Tibial artery (tissue), 4 donors: ENCODE measurements around the gene PPARA.
"Not testable (repeated sequence)": the region's sequence is repeated elsewhere in the genome, so short reads cannot be mapped to it uniquely, and the experiment has no call there.

ENCODE experiments used
- DNase-seq, 2 donors: peaks; one replicate each; pipeline ENCODE4 v3.0.0-alpha.2; 2019
- H3K27ac ChIP-seq, 2 donors: fragments of 200-600 bp; sonication (generic) in 1 of 2; 1 replicate in 1 of 2; 2 replicates in 1 of 2; pipeline ENCODE4 v1.5.1; 2018 to 2019; ENCODE audit warnings: mild to moderate bottlenecking in 1 of 2
- H3K27me3 ChIP-seq, 2 donors: fragments of 200-600 bp; sonication (generic) in 1 of 2; one replicate each; pipeline versions ENCODE4 v1.5.1 to v1.6.0; 2016 to 2019
- H3K36me3 ChIP-seq, 3 donors: fragments of 200-600 bp; sonication (generic) in 2 of 3; one replicate each; pipeline ENCODE4 v1.5.1; 2016 to 2019; ENCODE audit warnings: mild to moderate bottlenecking in 2 of 3
- H3K4me1 ChIP-seq, 4 donors: fragments of 200-600 bp; sonication (generic) in 2 of 4; 1 replicate in 3 of 4; 2 replicates in 1 of 4; pipeline ENCODE4 v1.5.1; 2016 to 2019
- H3K4me3 ChIP-seq, 2 donors: fragments of 200-600 bp; sonication (generic) in 1 of 2; 1 replicate in 1 of 2; 2 replicates in 1 of 2; pipeline ENCODE4 v1.5.1; 2018 to 2019; ENCODE audit warnings: mild to moderate bottlenecking in 2 of 2
- H3K9me3 ChIP-seq, 3 donors: fragments of 200-600 bp; sonication (generic) in 1 of 3; one replicate each; pipeline ENCODE4 v1.5.1; 2016 to 2019
- intact Hi-C: fragments of 100-400 bp; cut with DNase I; formaldehyde crosslinking; loops from one replicate; pipeline ENCODE4 v1.15.0; 2023; ENCODE audit warnings: low total_unique reads
- TF ChIP-seq, protein P1 (sequence below), 2 experiments: fragments of 200-600 bp in 1 of 2; fragments of 450-650 bp in 1 of 2; IDR thresholded peaks; one replicate each; pipeline ENCODE4 v1.5.1; 2017 to 2019; ENCODE audit warnings: antibody characterized with exemption in 2 of 2, mild to moderate bottlenecking in 1 of 2, moderate library complexity in 1 of 2

Gene PPARA

DNA sequence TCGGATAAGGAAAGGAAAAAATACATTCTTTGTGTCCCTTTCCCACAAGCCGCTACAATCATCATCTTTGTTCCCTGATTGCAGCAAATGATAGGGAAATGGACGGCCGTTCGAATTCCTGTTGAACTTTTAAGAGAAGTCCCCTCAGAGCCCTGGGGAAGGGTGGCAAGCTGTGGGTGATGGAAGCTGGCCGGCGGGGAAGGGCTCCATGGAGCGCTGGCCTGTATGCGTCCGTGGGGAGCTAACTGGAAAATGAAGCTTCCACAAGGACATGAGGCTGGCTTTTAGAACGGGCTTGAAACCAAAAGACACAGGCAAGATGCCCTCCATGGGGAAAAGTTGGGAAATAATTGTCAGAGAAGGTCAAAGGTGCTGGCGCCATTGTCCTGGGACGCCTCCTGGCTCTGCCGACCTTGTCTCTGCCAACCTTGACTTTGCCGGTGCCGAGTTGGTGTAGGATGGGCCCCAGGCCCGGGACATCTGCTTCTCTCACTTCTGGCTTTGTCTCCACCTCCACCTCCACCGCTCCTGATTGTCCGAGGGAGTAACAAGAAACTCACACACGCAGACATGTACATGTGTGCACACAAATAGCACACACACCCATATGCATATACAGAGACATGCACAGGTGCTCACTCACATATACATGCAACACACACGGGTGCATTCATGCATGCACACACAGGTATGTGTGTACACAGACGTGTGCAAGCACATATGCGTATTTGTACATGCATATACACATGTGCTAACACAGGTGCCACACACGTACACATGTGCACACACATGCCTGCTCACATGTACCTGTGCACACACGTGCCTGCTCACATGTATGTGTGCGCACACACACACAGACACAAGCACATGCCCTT lies 14.5 kb upstream of the PPARA start:
- H3K27ac ChIP-seq = no peak overlapping the region
- H3K4me1 ChIP-seq = peaks cover 0 to 22% (median 14%) of the 10 kb centered on the region in 4 donors
- TF ChIP-seq, protein P1, sequence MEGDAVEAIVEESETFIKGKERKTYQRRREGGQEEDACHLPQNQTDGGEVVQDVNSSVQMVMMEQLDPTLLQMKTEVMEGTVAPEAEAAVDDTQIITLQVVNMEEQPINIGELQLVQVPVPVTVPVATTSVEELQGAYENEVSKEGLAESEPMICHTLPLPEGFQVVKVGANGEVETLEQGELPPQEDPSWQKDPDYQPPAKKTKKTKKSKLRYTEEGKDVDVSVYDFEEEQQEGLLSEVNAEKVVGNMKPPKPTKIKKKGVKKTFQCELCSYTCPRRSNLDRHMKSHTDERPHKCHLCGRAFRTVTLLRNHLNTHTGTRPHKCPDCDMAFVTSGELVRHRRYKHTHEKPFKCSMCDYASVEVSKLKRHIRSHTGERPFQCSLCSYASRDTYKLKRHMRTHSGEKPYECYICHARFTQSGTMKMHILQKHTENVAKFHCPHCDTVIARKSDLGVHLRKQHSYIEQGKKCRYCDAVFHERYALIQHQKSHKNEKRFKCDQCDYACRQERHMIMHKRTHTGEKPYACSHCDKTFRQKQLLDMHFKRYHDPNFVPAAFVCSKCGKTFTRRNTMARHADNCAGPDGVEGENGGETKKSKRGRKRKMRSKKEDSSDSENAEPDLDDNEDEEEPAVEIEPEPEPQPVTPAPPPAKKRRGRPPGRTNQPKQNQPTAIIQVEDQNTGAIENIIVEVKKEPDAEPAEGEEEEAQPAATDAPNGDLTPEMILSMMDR (IDR thresholded peaks at IDR 0.05) = no peak
- H3K9me3 ChIP-seq = no peaks in the 10 kb centered on the region
- no peak overlapping the region for H3K4me3 ChIP-seq
- intact Hi-C loops = no loop called here
- no peaks in the 10 kb centered on the region for H3K36me3 ChIP-seq
- DNase-seq = no peak
- no peaks in the 10 kb centered on the region for H3K27me3 ChIP-seq

DNA sequence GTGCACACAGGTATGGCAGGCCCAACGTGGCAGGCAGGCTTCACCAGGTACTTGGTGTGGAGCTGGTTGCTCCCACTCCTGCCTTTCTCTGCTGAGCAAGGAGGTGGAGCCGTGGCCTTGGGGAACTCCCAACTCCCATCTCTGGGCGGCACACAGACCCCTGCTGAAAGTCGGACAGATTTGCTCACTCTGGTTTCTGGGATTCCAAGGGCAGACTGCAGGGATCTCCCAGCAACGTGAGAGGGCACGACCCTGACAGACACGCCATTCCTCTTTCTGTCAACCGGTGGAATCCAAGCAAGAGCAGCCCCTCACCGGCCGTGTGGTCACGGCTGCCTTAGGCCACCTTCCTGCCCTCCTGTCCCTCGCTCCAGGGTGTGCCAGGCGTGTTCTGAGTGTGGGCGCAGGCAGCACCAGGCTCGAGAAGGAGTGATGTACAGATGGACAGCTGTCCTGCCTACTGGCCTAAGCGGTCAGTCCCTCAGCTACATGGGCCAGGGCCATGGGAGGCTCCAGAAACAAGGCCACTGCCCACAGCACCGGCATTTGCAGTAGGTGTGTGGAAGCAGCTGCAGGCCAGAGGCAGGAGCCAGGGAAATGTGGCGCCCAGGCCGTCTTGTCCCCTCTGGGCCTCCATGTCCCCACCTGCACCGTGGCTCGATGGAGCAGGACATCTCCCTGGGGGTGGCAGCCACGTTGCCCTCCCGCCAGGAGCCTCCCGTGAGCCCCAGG lies 13.7 kb upstream of the PPARA start:
- H3K27me3 ChIP-seq = no peaks in the 10 kb centered on the region

DNA sequence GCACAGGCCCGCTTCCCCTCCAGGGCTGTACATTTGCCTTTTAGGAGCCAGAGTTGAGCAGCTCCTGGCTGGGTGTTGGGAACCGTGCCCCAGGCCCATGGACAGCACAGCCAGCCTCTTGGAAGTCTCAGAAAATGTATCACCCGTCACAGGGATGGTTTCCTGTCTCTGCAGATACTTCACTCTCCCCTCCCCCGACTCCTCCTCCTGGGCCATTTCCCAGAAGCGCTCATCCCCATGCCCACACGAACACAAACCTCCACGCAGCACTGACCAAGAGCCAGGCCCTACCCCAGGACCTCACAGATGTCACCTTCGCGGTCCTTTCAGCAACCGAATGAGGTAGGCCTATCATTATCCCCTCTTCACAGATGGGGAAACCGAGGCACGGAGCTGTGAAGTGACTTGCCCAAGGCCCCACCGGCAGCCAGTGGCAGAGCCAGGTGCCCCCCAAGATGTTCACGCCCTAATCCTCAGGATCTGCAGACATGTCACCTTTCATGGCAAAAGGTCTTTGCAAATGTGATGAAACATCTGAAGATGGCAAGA lies 13.0 kb upstream of the PPARA start:
- H3K9me3 ChIP-seq = no peaks in the 10 kb centered on the region
- H3K4me1 ChIP-seq = peaks cover 0 to 22% (median 14%) of the 10 kb centered on the region in 4 donors
- no peak overlapping the region for H3K4me3 ChIP-seq
- no peak overlapping the region for H3K27ac ChIP-seq
- intact Hi-C loops = no loop called here
- H3K36me3 ChIP-seq = no peaks in the 10 kb centered on the region
- no peaks in the 10 kb centered on the region for H3K27me3 ChIP-seq
- TF ChIP-seq, protein P1 (IDR thresholded peaks at IDR 0.05) = no peak
- no peak for DNase-seq

More for the DNA sequence above, 13.7 kb upstream of the PPARA start:
- H3K27ac ChIP-seq = no peak overlapping the region
- intact Hi-C loops = no loop called here
- H3K4me3 ChIP-seq = no peak overlapping the region
- peaks cover 0 to 22% (median 14%) of the 10 kb centered on the region in 4 donors for H3K4me1 ChIP-seq
- no peaks in the 10 kb centered on the region for H3K9me3 ChIP-seq
- no peak for DNase-seq
- H3K36me3 ChIP-seq = no peaks in the 10 kb centered on the region
- TF ChIP-seq, protein P1 (IDR thresholded peaks at IDR 0.05) = no peak

- intact Hi-C loops = no loop called here
- TF ChIP-seq, protein P1 (IDR thresholded peaks at IDR 0.05) = no peak
- Histone ChIP-seq H3K4me1 (peaks cover 0 to 22% (median 14%) of the 10 kb centered on the region in 4 donors), H3K4me3 (no peak overlapping the region), H3K36me3 (no peaks in the 10 kb centered on the region), H3K9me3 (no peaks in the 10 kb centered on the region), H3K27me3 (no peaks in the 10 kb centered on the region), H3K27ac (peak overlapping the region in 1 of 2 donors; percentile 88)
- peak in 1 of 2 donors; percentile 71 for DNase-seq
Observed at GRCh38 chr22:46138058-46138797, 12.1 kb upstream of the PPARA start.

GRCh38 chr22:46139417-46139816 lies 10.9 kb upstream of the PPARA start:
- H3K27ac ChIP-seq = peak overlapping the region; percentile 76 to 88
- H3K27me3 ChIP-seq, H3K4me3 ChIP-seq, H3K9me3 ChIP-seq, intact Hi-C loops, H3K36me3 ChIP-seq: not testable (repeated sequence)
- H3K4me1 ChIP-seq = peaks cover 0 to 22% (median 14%) of the 10 kb centered on the region in 4 donors
- DNase-seq = peak; percentile 41 to 90
